H9 (cell line): ENCODE data around the gene MAP6. TPM values are rescaled to one million over a fixed set of nuclear protein-coding genes. Genes with fewer than 3 reads are reported as not detected.

Source experiments
- DNase-seq: peaks from one replicate; pipeline ENCODE4 v3.0.0-alpha.2; 2017
- H2AFZ ChIP-seq: one replicate; pipeline ENCODE4 v1.6.1; 2013; ENCODE audit warnings: mild to moderate bottlenecking, low read length, control low read depth, moderate library complexity
- H2AK5ac ChIP-seq: 2 replicates; pipeline ENCODE4 v1.6.1; 2013; ENCODE audit warnings: low read length, control low read depth, mixed read lengths; ENCODE audit not compliant: insufficient read length
- H2BK120ac ChIP-seq: one replicate; pipeline ENCODE4 v1.6.1; 2013; ENCODE audit warnings: low read depth, mild to moderate bottlenecking, low read length, control low read depth, inconsistent platforms; ENCODE audit not compliant: poor library complexity, severe bottlenecking
- H2BK12ac ChIP-seq: 2 replicates; pipeline ENCODE4 v1.6.1; 2013; ENCODE audit warnings: low read length, control low read depth, mixed read lengths, low read depth; ENCODE audit not compliant: insufficient read length
- H2BK15ac ChIP-seq: 2 replicates; pipeline ENCODE4 v1.6.1; 2013; ENCODE audit warnings: low read depth, low read length, control low read depth
- H2BK20ac ChIP-seq: one replicate; pipeline ENCODE4 v1.6.1; 2013; ENCODE audit warnings: low read depth, mild to moderate bottlenecking, low read length, control low read depth, inconsistent platforms; ENCODE audit not compliant: poor library complexity, severe bottlenecking
- H2BK5ac ChIP-seq: 2 replicates; pipeline ENCODE4 v1.6.1; 2013; ENCODE audit warnings: low read length, control low read depth, mixed read lengths; ENCODE audit not compliant: insufficient read length
- H3K14ac ChIP-seq: 2 replicates; pipeline ENCODE4 v1.6.1; 2013; ENCODE audit warnings: low read length, control low read depth; ENCODE audit not compliant: insufficient read depth
- H3K18ac ChIP-seq: 2 replicates; pipeline ENCODE4 v1.6.1; 2013; ENCODE audit warnings: low read depth, mild to moderate bottlenecking, mixed read lengths, low read length, control low read depth; ENCODE audit not compliant: insufficient read length
- H3K23ac ChIP-seq: 2 replicates; pipeline ENCODE4 v1.6.1; 2013; ENCODE audit warnings: low read length, control low read depth, mixed read lengths, low read depth; ENCODE audit not compliant: insufficient read length
- H3K23me2 ChIP-seq: 2 replicates; pipeline ENCODE4 v1.6.1; 2013; ENCODE audit warnings: low read depth, mild to moderate bottlenecking, mixed read lengths, low read length, control low read depth; ENCODE audit not compliant: insufficient read length, poor library complexity, severe bottlenecking
- H3K27ac ChIP-seq: 2 replicates; pipeline ENCODE4 v1.5.1; 2013; ENCODE audit warnings: low read length, control low read depth, mixed read lengths, low read depth; ENCODE audit not compliant: insufficient read length
- H3K27me3 ChIP-seq: 2 replicates; pipeline ENCODE4 v1.6.1; 2013; ENCODE audit warnings: low read length, control low read depth, inconsistent platforms; ENCODE audit not compliant: insufficient read depth
- H3K4ac ChIP-seq: 2 replicates; pipeline ENCODE4 v1.6.1; 2013; ENCODE audit warnings: low read depth, mild to moderate bottlenecking, control low read depth, inconsistent platforms, low read length, moderate library complexity
- H3K4me1 ChIP-seq: 2 replicates; pipeline ENCODE4 v1.6.1; 2013; ENCODE audit warnings: low read length, control low read depth, inconsistent platforms; ENCODE audit not compliant: insufficient read depth
- H3K4me2 ChIP-seq: 2 replicates; pipeline ENCODE4 v1.6.1; 2013; ENCODE audit warnings: low read length, control low read depth, mixed read lengths; ENCODE audit not compliant: insufficient read length, insufficient read depth
- H3K56ac ChIP-seq: 2 replicates; pipeline ENCODE4 v1.6.1; 2013; ENCODE audit warnings: low read depth, mild to moderate bottlenecking, mixed read lengths, low read length, control low read depth; ENCODE audit not compliant: insufficient read length
- H3K79me1 ChIP-seq: 2 replicates; pipeline ENCODE4 v1.6.1; 2013; ENCODE audit warnings: low read depth, mild to moderate bottlenecking, moderate library complexity, low read length, control low read depth, inconsistent platforms; ENCODE audit not compliant: insufficient read depth, poor library complexity, severe bottlenecking
- H3K79me2 ChIP-seq: 2 replicates; pipeline ENCODE4 v1.6.1; 2013; ENCODE audit warnings: low read length, control low read depth, inconsistent platforms; ENCODE audit not compliant: insufficient read depth
- H3K9ac ChIP-seq: 2 replicates; pipeline ENCODE4 v1.6.1; 2013; ENCODE audit warnings: low read length, control low read depth, mixed read lengths; ENCODE audit not compliant: insufficient read length; ENCODE audit errors: extremely low read depth
- H3K9me3 ChIP-seq: one replicate; pipeline ENCODE4 v1.6.1; 2013; ENCODE audit warnings: low read depth, low read length, inconsistent platforms; ENCODE audit not compliant: control insufficient read depth
- H3T11ph ChIP-seq: one replicate; pipeline ENCODE4 v1.6.1; 2013; ENCODE audit warnings: mild to moderate bottlenecking, low read length, control low read depth, inconsistent platforms
- H4K20me1 ChIP-seq: one replicate; pipeline ENCODE4 v1.6.1; 2013; ENCODE audit not compliant: control insufficient read depth, insufficient read length, insufficient read depth
- H4K5ac ChIP-seq: 2 replicates; pipeline ENCODE4 v1.6.1; 2013; ENCODE audit warnings: low read depth, mild to moderate bottlenecking, mixed read lengths, low read length, control low read depth; ENCODE audit not compliant: insufficient read length
- H4K8ac ChIP-seq: replicated peaks from 2 replicates; pipeline ENCODE4 v1.6.1; 2013; ENCODE audit warnings: low read length, control low read depth, mixed read lengths, low read depth; ENCODE audit not compliant: insufficient read length
- H4K91ac ChIP-seq: 2 replicates; pipeline ENCODE4 v1.6.1; 2013; ENCODE audit warnings: low read depth, mild to moderate bottlenecking, moderate library complexity, mixed read lengths, low read length, control low read depth; ENCODE audit not compliant: insufficient read length
- H3K27ac Mint-ChIP-seq, 3 experiments: 2 replicates in 2 of 3; 3 replicates in 1 of 3; pipeline ENCODE4 v1.8.0; 2020 to 2021; ENCODE audit warnings: mixed read lengths in 3 of 3, mild to moderate bottlenecking in 1 of 3, moderate library complexity in 1 of 3
- H3K27me3 Mint-ChIP-seq: 2 replicates; pipeline ENCODE4 v1.8.0; 2021; ENCODE audit warnings: low read depth, mild to moderate bottlenecking, moderate library complexity, mixed read lengths
- H3K36me3 Mint-ChIP-seq, 3 experiments: 2 replicates in 2 of 3; 3 replicates in 1 of 3; pipeline ENCODE4 v1.8.0; 2020 to 2021; ENCODE audit warnings: low read depth in 3 of 3, mixed read lengths in 3 of 3; ENCODE audit not compliant: insufficient read depth in 1 of 3
- H3K4me1 Mint-ChIP-seq, 2 experiments: 2 replicates each; pipeline ENCODE4 v1.8.0; 2020; ENCODE audit warnings: mixed read lengths in 2 of 2
- H3K4me3 Mint-ChIP-seq, 2 experiments: 2 replicates in 1 of 2; 3 replicates in 1 of 2; pipeline ENCODE4 v1.8.0; 2020 to 2021; ENCODE audit warnings: mild to moderate bottlenecking in 2 of 2, mixed read lengths in 2 of 2, moderate library complexity in 1 of 2
- H3K9me3 Mint-ChIP-seq, 2 experiments: 2 replicates in 1 of 2; 3 replicates in 1 of 2; pipeline ENCODE4 v1.8.0; 2020; ENCODE audit warnings: mild to moderate bottlenecking in 2 of 2, mixed read lengths in 2 of 2, moderate library complexity in 1 of 2
- CTCF ChIP-seq: fragments of 200-600 bp; sonication (generic); conservative IDR thresholded peaks from 3 replicates; pipeline ENCODE4 v1.8.0; 2021; ENCODE audit warnings: antibody characterized with exemption, mild to moderate bottlenecking
- WGBS: extraction: QIAGEN DNeasy Blood & Tissue Kit; methylation state at CpG from one replicate; pipeline ENCODE4 v1.1.7; 2013; ENCODE audit warnings: missing lambda C conversion rate, low lambda C conversion rate, mixed read lengths; ENCODE audit not compliant: insufficient read length; ENCODE audit errors: extremely low coverage; 5-methylcytosine and 5-hydroxymethylcytosine counted together
- total RNA-seq: library from RNA; stranded (reverse); gene quantifications from 2 replicates; pipeline ENCODE4 v1.2.1, GENCODE V29; 2021

Gene MAP6
- total RNA-seq, 1 experiment from 2014 or later: 0.77 TPM

- Histone ChIP-seq H3K4ac (no peak overlapping the region), H3K14ac (no peak overlapping the region), H4K8ac (no peak overlapping the region), H3T11ph (no peak overlapping the region), H3K79me2 (no peaks in the 10 kb centered on the region), H3K23me2 (no peaks in the 10 kb centered on the region), H3K23ac (no peak overlapping the region), H3K56ac (no peak overlapping the region), H2BK20ac (no peak overlapping the region), H3K18ac (no peak overlapping the region), H3K4me2 (no peak overlapping the region), H3K79me1 (no peaks in the 10 kb centered on the region), H2BK15ac (no peak overlapping the region), H2BK5ac (no peak overlapping the region), H3K4me1 (no peaks in the 10 kb centered on the region), H2AK5ac (no peak overlapping the region), H3K27me3 (no peaks in the 10 kb centered on the region), H3K9me3 (no peaks in the 10 kb centered on the region), H4K5ac (no peak overlapping the region), H2BK120ac (no peak overlapping the region), H3K27ac (no peak overlapping the region), H2AFZ (no peak overlapping the region), H3K9ac (no peak overlapping the region), H4K20me1 (no peaks in the 10 kb centered on the region), H2BK12ac (no peak overlapping the region), H4K91ac (no peak overlapping the region)
- Mint-ChIP-seq H3K4me1 (peaks cover 15 to 26% of the 10 kb centered on the region in 2 experiments), H3K9me3 (peaks cover 0 to 3% of the 10 kb centered on the region in 2 experiments; a peak in 1 of 5 replicates), H3K27me3 (peaks cover 4% of the 10 kb centered on the region; the same call in 1 of the 2 replicates), H3K36me3 (peaks cover 0 to 4% (median 0%) of the 10 kb centered on the region in 3 experiments; a peak in 1 of 7 replicates), H3K4me3 (no peak overlapping the region), H3K27ac (no peak overlapping the region; a peak in 1 of 7 replicates)
- no CpG with 5 or more reads among the region's 5 CpGs for WGBS
- no peak for TF ChIP-seq CTCF
- DNase-seq: no peak
Observed at GRCh38 chr11:75549370-75549958, 119.4 kb downstream of the MAP6 start.
